H1 (cell line): ENCODE measurements around the gene TMED4. TPM values are rescaled to one million over a fixed set of nuclear protein-coding genes. Genes with fewer than 3 reads are reported as not detected.

Source experiments
- CTCF ChIP-seq, 3 experiments: IDR thresholded peaks; 1 replicate in 2 of 3; 2 replicates in 1 of 3; pipeline versions ENCODE4 v1.5.1 to v1.6.1; 2011; ENCODE audit warnings: low read length in 3 of 3, mild to moderate bottlenecking in 3 of 3, inconsistent platforms in 2 of 3, low read depth in 1 of 3, moderate library complexity in 1 of 3; ENCODE audit not compliant: insufficient read depth in 1 of 3; ENCODE audit errors: control extremely low read depth in 1 of 3
- EP300 ChIP-seq, 2 experiments: IDR thresholded peaks; 1 replicate in 1 of 2; 2 replicates in 1 of 2; pipeline ENCODE4 v1.6.1; 2011 to 2012; ENCODE audit warnings: low read depth in 2 of 2, low read length in 2 of 2, mild to moderate bottlenecking in 2 of 2, borderline replicate concordance in 1 of 2, inconsistent platforms in 1 of 2, moderate library complexity in 1 of 2
- KDM4A ChIP-seq: IDR thresholded peaks from one replicate; pipeline ENCODE4 v1.7.1; 2012; ENCODE audit warnings: low read depth, mild to moderate bottlenecking, moderate library complexity, low read length, inconsistent platforms; ENCODE audit not compliant: severe bottlenecking
- RNF2 ChIP-seq: fragments of 200-900, 300-1000 bp; sonication (generic); IDR thresholded peaks from 2 replicates; pipeline ENCODE4 v1.7.1; 2016; ENCODE audit warnings: borderline replicate concordance, low read depth, mild to moderate bottlenecking, antibody characterized with exemption, low read length; ENCODE audit not compliant: poor library complexity, severe bottlenecking; ENCODE audit errors: missing control alignments
- polyA plus RNA-seq, 7 experiments: library from polyadenylated mRNA; depleted of rRNA in 3 of 7; stranded (reverse) in 5 of 7; unstranded in 2 of 7; fragments of >200 nt in 5 of 7; fragments of 200-250 nt in 2 of 7; gene quantifications; 1 replicate in 5 of 7; 2 replicates in 1 of 7; 4 replicates in 1 of 7; pipeline versions ENCODE4 v1.2.1 to v1.2.3, GENCODE V29; 2011 to 2013; ENCODE audit warnings: missing spikeins in 2 of 7, mixed read lengths in 2 of 7
- total RNA-seq: library from RNA; stranded (reverse); fragmentation: NEBNext Ultra II Directional; extraction: Animal tissue kit (Norgen Biotek cat#: 25700); gene quantifications from 2 replicates; pipeline ENCODE4 v1.2.1, GENCODE V29; 2021

Gene TMED4
- total and polyA plus RNA-seq, 2 of the 8 experiments (the other 6 are each of a cell fraction or from before 2014, with no cell fraction given): 44.9 to 76.7 TPM

GRCh38 chr7:44631458-44632115 lies 49.6 kb upstream of the TMED4 start (continued):
- no peak for TF ChIP-seq EP300 (IDR thresholded peaks at IDR 0.05; ENCODE audit: borderline replicate concordance in 1 of 2, low read depth in 2 of 2, low read length in 2 of 2)
- TF ChIP-seq RNF2: no peak
- no peak for TF ChIP-seq CTCF (IDR thresholded peaks at IDR 0.05; ENCODE audit: control extremely low read depth in 1 of 3, insufficient read depth in 1 of 3, low read depth in 1 of 3, low read length in 3 of 3)
- no peak for TF ChIP-seq KDM4A
